Measurements from ENCODE around the gene SLC22A16.

SLC22A16 gene

GRCh38 chr6:110448846-110449540, 27.4 kb downstream of the SLC22A16 start:
- DNase-seq (ENCODE audit: low read depth in 2 of 2) = no peak

- no peak for DNase-seq (ENCODE audit: low read depth in 2 of 2)
These were observed 28.7 kb downstream of the SLC22A16 start for GRCh38 chr6:110447761-110448160.

GRCh38 chr6:110446405-110446804, 30.0 kb downstream of the SLC22A16 start:
- no peak for DNase-seq (ENCODE audit: low read depth in 2 of 2)

GRCh38 chr6:110440026-110440425, 36.4 kb downstream of the SLC22A16 start:
- no peak for DNase-seq (ENCODE audit: low read depth in 2 of 2)

- DNase-seq (ENCODE audit: low read depth in 2 of 2) = no peak
These were observed 37.1 kb downstream of the SLC22A16 start for GRCh38 chr6:110439356-110439755.

- DNase-seq (ENCODE audit: low read depth in 2 of 2) = no peak
These were observed 41.3 kb downstream of the SLC22A16 start for GRCh38 chr6:110434961-110435602.

GRCh38 chr6:110432285-110432900, 44.0 kb downstream of the SLC22A16 start:
- no peak for DNase-seq (ENCODE audit: low read depth in 2 of 2)

GRCh38 chr6:110430741-110431140, 45.7 kb downstream of the SLC22A16 start:
- no peak for DNase-seq (ENCODE audit: low read depth in 2 of 2)

- no peak for DNase-seq (ENCODE audit: low read depth in 2 of 2)
These were observed 46.2 kb downstream of the SLC22A16 start for GRCh38 chr6:110430236-110430635.

- no peak for DNase-seq (ENCODE audit: low read depth in 2 of 2)
These were observed 48.3 kb downstream of the SLC22A16 start for GRCh38 chr6:110428153-110428552.

GRCh38 chr6:110425816-110426215, 50.6 kb downstream of the SLC22A16 start:
- no peak for DNase-seq (ENCODE audit: low read depth in 2 of 2)

GRCh38 chr6:110422444-110422822, 54.0 kb downstream of the SLC22A16 start:
- DNase-seq (ENCODE audit: low read depth in 2 of 2) = no peak

GRCh38 chr6:110421749-110422443, 54.5 kb downstream of the SLC22A16 start:
- DNase-seq (ENCODE audit: low read depth in 2 of 2) = no peak

- no peak for DNase-seq (ENCODE audit: low read depth in 2 of 2)
These were observed 57.2 kb downstream of the SLC22A16 start for GRCh38 chr6:110419028-110419739.

GRCh38 chr6:110418594-110418993, 57.8 kb downstream of the SLC22A16 start:
- DNase-seq (ENCODE audit: low read depth in 2 of 2) = no peak

GRCh38 chr6:110415086-110415916, 61.1 kb downstream of the SLC22A16 start, which contains the start of gene DDO:
DDO (minus strand) TSS chr6:110415575; CDS start chr6:110413462, 2,113 bp downstream.
- no peak for DNase-seq (ENCODE audit: low read depth in 2 of 2)

- no peak for DNase-seq (ENCODE audit: low read depth in 2 of 2)
These were observed 61.7 kb downstream of the SLC22A16 start for GRCh38 chr6:110414669-110415068.

GRCh38 chr6:110412360-110412759, 64.1 kb downstream of the SLC22A16 start:
- DNase-seq (ENCODE audit: low read depth in 2 of 2) = no peak

- DNase-seq (ENCODE audit: low read depth in 2 of 2) = no peak
These were observed 65.9 kb downstream of the SLC22A16 start for GRCh38 chr6:110410511-110410910.

- DNase-seq (ENCODE audit: low read depth in 2 of 2) = no peak
These were observed 66.6 kb downstream of the SLC22A16 start for GRCh38 chr6:110409794-110410193.

- no peak for DNase-seq (ENCODE audit: low read depth in 2 of 2)
These were observed 67.5 kb downstream of the SLC22A16 start for GRCh38 chr6:110408901-110409300.
